PC-9 (cell line): ENCODE measurements around the gene SPEG. TPM values are rescaled to one million over a fixed set of nuclear protein-coding genes. Genes with fewer than 3 reads are reported as not detected.

Source experiments
- BruUV-seq: library from RNA; stranded (reverse); fragments of 400-500 nt; replicated peaks from 2 replicates; lab custom pipeline; 2021; lab: Mats Ljungman, UMichigan
- CTCF ChIA-PET: fragments of 300-600 bp; sonication (Branson Sonifier 250); formaldehyde crosslinking; loops from one replicate; lab custom pipeline; 2022; ENCODE audit warnings: antibody characterized with exemption; lab: Charles Lee
- POLR2A ChIA-PET: fragments of 300-600 bp; sonication (Branson Sonifier 250); formaldehyde crosslinking; loops from one replicate; lab custom pipeline; 2022; ENCODE audit warnings: antibody characterized with exemption; ENCODE audit not compliant: unreplicated experiment; lab: Charles Lee
- DNase-seq, 2 experiments: peaks; one replicate each; pipeline versions ENCODE4 v3.0.0 to v3.0.0-alpha.2; 2015 to 2022; ENCODE audit warnings: mixed read lengths in 1 of 2
- H2AFZ ChIP-seq: fragments of 200-600 bp; sonication (generic); 2 replicates; pipeline ENCODE4 v1.8.1; 2017; ENCODE audit warnings: antibody characterized with exemption
- H3F3A ChIP-seq: fragments of 200-600 bp; sonication (generic); 2 replicates; pipeline ENCODE4 v1.8.1; 2017; ENCODE audit warnings: antibody characterized with exemption, mild to moderate bottlenecking, low read depth; ENCODE audit not compliant: insufficient read depth
- H3K27ac ChIP-seq: fragments of 200-600 bp; sonication (generic); 2 replicates; pipeline ENCODE4 v1.6.1; 2016; ENCODE audit warnings: mixed run types
- H3K27me3 ChIP-seq: fragments of 200-600 bp; sonication (generic); 2 replicates; pipeline ENCODE4 v1.6.1; 2016; ENCODE audit warnings: low read depth, mixed run types; ENCODE audit not compliant: insufficient read depth
- H3K36me3 ChIP-seq: fragments of 200-600 bp; sonication (generic); 2 replicates; pipeline ENCODE4 v1.6.1; 2016; ENCODE audit warnings: low read depth, mixed run types
- H3K4me1 ChIP-seq: fragments of 200-600 bp; sonication (generic); replicated peaks from 2 replicates; pipeline ENCODE4 v1.6.1; 2016; ENCODE audit warnings: mixed run types; ENCODE audit not compliant: insufficient read depth
- H3K4me2 ChIP-seq: fragments of 200-600 bp; sonication (generic); 2 replicates; pipeline ENCODE4 v1.6.1; 2017; ENCODE audit warnings: mixed run types
- H3K4me3 ChIP-seq: fragments of 200-600 bp; sonication (generic); 2 replicates; pipeline ENCODE4 v1.6.1; 2016; ENCODE audit warnings: mixed run types
- H3K79me2 ChIP-seq: fragments of 200-600 bp; sonication (generic); 2 replicates; pipeline ENCODE4 v1.6.1; 2017; ENCODE audit warnings: low read depth, mixed run types
- H3K9me2 ChIP-seq: fragments of 200-600 bp; sonication (generic); 2 replicates; pipeline ENCODE4 v1.8.1; 2017; ENCODE audit warnings: mild to moderate bottlenecking; ENCODE audit not compliant: insufficient read depth
- H3K9me3 ChIP-seq: fragments of 200-600 bp; sonication (generic); 2 replicates; pipeline ENCODE4 v1.8.1; 2016; ENCODE audit warnings: low read depth; ENCODE audit not compliant: insufficient read depth
- H4K20me1 ChIP-seq: fragments of 200-600 bp; sonication (generic); 2 replicates; pipeline ENCODE4 v1.8.1; 2017; ENCODE audit not compliant: insufficient read depth
- EZH2 ChIP-seq: fragments of 200-600 bp; sonication (generic); IDR thresholded peaks from 2 replicates; pipeline ENCODE4 v1.8.0; 2017; ENCODE audit warnings: antibody characterized with exemption, low read depth
- intact Hi-C: fragments of 100-400 bp; cut with micrococcal nuclease; formaldehyde crosslinking; loops from one replicate; pipeline ENCODE4 v1.10.0; 2022; ENCODE audit not compliant: unreplicated experiment
- total RNA-seq: library from RNA; stranded (reverse); gene quantifications from 2 replicates; pipeline ENCODE4 v1.2.3, GENCODE V29; 2021
- TF ChIP-seq, protein P1 (sequence below): fragments of 200-600 bp; sonication (generic); conservative IDR thresholded peaks from 2 replicates; pipeline ENCODE4 v1.6.1; 2017; ENCODE audit warnings: mixed run types, antibody characterized with exemption, mild to moderate bottlenecking, moderate library complexity

SPEG gene
- total RNA-seq, 1 experiment from 2014 or later: 46.8 TPM

GRCh38 chr2:219500135-219500534 is 65.5 kb downstream of the SPEG start:
- POLR2A ChIA-PET: no interaction called here
- Histone ChIP-seq H3K9me2 (no peaks in the 10 kb centered on the region), H3K27ac (no peak overlapping the region), H2AFZ (no peak overlapping the region), H3K79me2 (peaks cover 18% of the 10 kb centered on the region; the same call in 1 of the 2 replicates), H3K4me3 (peak overlapping the region; percentile 74; the same call in 1 of the 2 replicates), H4K20me1 (no peaks in the 10 kb centered on the region), H3K36me3 (no peaks in the 10 kb centered on the region; the same call in 1 of the 2 replicates), H3K9me3 (no peaks in the 10 kb centered on the region), H3K4me1 (peaks cover 19% of the 10 kb centered on the region), H3K27me3 (no peaks in the 10 kb centered on the region), H3K4me2 (peak overlapping the region; percentile 94), H3F3A (peaks cover 4% of the 10 kb centered on the region; the same call in 1 of the 2 replicates)
- CTCF ChIA-PET: interaction anchor here (0.7 to 2.5 kb wide), 4 partner anchors 8 to 113 kb away, joined by 4 to 14 read pairs (median 6); partner anchors contain the start of gene DNPEP
- TF ChIP-seq, protein P1, sequence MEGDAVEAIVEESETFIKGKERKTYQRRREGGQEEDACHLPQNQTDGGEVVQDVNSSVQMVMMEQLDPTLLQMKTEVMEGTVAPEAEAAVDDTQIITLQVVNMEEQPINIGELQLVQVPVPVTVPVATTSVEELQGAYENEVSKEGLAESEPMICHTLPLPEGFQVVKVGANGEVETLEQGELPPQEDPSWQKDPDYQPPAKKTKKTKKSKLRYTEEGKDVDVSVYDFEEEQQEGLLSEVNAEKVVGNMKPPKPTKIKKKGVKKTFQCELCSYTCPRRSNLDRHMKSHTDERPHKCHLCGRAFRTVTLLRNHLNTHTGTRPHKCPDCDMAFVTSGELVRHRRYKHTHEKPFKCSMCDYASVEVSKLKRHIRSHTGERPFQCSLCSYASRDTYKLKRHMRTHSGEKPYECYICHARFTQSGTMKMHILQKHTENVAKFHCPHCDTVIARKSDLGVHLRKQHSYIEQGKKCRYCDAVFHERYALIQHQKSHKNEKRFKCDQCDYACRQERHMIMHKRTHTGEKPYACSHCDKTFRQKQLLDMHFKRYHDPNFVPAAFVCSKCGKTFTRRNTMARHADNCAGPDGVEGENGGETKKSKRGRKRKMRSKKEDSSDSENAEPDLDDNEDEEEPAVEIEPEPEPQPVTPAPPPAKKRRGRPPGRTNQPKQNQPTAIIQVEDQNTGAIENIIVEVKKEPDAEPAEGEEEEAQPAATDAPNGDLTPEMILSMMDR: peak; percentile 42; the same call in 1 of the 2 replicates
- no peak for TF ChIP-seq EZH2
- DNase-seq: no peak
- BruUV-seq: no TSS peak
- intact Hi-C loops: no loop called here

DNA sequence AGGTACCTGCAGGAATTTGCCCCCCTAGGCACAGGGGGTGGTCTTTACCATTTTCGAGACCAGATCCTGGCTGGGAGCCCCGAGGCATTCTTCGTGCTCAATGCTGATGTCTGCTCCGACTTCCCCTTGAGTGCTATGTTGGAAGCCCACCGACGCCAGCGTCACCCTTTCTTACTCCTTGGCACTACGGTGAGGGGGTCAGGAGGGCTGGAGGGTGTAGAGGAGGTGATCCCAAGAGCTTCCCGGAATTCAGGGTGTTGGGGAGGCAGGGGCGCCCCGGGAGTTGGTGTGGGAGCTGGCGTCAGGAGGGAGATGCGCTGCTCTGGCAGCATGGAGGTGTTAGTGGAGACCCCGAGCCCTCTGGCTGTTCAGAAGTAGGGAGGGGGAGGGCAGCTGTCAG is 67.2 kb downstream of the SPEG start:
- no peak overlapping the region for H3K4me2 ChIP-seq
- CTCF ChIA-PET: no interaction called here
- no peaks in the 10 kb centered on the region for H4K20me1 ChIP-seq
- H3K9me2 ChIP-seq: no peaks in the 10 kb centered on the region
- H3K27me3 ChIP-seq: no peaks in the 10 kb centered on the region
- no TSS peak for BruUV-seq
- DNase-seq: no peak
- POLR2A ChIA-PET: no interaction called here
- peaks cover 18% of the 10 kb centered on the region; the same call in 1 of the 2 replicates for H3K79me2 ChIP-seq
- peaks cover 19% of the 10 kb centered on the region for H3K4me1 ChIP-seq
- intact Hi-C loops: no loop called here
- peaks cover 4% of the 10 kb centered on the region; the same call in 1 of the 2 replicates for H3F3A ChIP-seq
- no peak overlapping the region for H2AFZ ChIP-seq
- no peak for TF ChIP-seq EZH2
- TF ChIP-seq, protein P1: no peak
- H3K27ac ChIP-seq: no peak overlapping the region
- H3K4me3 ChIP-seq: no peak overlapping the region
- H3K9me3 ChIP-seq: no peaks in the 10 kb centered on the region
- no peaks in the 10 kb centered on the region; the same call in 1 of the 2 replicates for H3K36me3 ChIP-seq

- TF ChIP-seq, protein P1: no peak
These were observed 68.0 kb downstream of the SPEG start for GRCh38 chr2:219502618-219503017.

More at GRCh38 chr2:219502618-219503017, 68.0 kb downstream of the SPEG start:
- H3K36me3 ChIP-seq: no peaks in the 10 kb centered on the region; the same call in 1 of the 2 replicates
- no TSS peak for BruUV-seq
- ChIA-PET CTCF (no interaction called here), POLR2A (no interaction called here)
- no peak overlapping the region for H3K27ac ChIP-seq
- H3F3A ChIP-seq: peaks cover 4% of the 10 kb centered on the region; the same call in 1 of the 2 replicates
- no peak overlapping the region for H3K4me3 ChIP-seq
- H4K20me1 ChIP-seq: no peaks in the 10 kb centered on the region
- intact Hi-C loops: no loop called here
- no peaks in the 10 kb centered on the region for H3K27me3 ChIP-seq
- no peaks in the 10 kb centered on the region for H3K9me2 ChIP-seq
- H3K4me1 ChIP-seq: peaks cover 15% of the 10 kb centered on the region
- H3K79me2 ChIP-seq: peaks cover 18% of the 10 kb centered on the region; the same call in 1 of the 2 replicates
- H2AFZ ChIP-seq: no peak overlapping the region
- DNase-seq: no peak
- H3K4me2 ChIP-seq: no peak overlapping the region
- no peaks in the 10 kb centered on the region for H3K9me3 ChIP-seq
